ENCODE results near the gene MIPEP.
"Not testable (repeated sequence)": the region's sequence is repeated elsewhere in the genome, so short reads cannot be mapped to it uniquely, and the experiment has no call there.

Gene MIPEP

DNA sequence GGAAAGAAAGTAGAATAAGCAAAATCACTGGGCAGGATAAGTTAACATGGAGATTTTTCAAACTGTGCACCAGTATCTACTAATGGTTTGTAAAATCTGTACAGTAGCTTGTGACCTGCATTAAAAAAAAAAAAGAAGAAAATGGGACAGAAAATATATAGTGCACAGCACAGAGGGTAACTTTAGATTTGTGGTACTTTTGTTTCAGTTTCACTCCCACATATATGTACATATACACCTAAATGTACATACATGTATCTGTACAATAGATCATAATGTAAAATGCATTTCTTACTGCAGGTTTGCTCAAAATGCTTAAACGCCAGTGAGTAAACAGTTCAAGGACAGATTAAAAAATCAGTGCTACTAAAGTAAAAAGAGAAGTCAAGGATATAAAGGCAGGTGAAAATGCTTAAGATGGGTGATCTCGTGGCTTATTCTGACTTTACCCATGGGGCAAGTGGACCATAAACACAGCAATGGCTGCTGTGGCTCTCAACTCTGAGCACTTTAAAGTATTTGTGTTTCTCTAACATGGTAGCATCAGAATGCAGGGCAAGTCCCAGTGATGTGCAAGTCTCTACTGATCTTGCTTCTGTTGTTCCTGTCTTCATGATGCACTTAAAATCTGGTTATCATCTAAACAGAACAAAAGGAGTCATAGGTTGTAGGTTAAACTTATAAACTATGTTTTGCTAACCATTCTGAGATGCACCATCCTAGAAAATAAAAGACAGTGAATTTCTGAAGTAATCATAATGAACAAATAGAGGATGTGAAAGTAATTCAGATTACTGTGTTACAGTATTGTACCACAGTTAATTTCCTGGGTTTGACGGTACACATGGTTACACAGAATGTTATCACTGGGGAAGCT lies 112.3 kb downstream of the MIPEP start:
- no peak for DNase-seq (ENCODE audit: low read depth in 2 of 2)

DNA sequence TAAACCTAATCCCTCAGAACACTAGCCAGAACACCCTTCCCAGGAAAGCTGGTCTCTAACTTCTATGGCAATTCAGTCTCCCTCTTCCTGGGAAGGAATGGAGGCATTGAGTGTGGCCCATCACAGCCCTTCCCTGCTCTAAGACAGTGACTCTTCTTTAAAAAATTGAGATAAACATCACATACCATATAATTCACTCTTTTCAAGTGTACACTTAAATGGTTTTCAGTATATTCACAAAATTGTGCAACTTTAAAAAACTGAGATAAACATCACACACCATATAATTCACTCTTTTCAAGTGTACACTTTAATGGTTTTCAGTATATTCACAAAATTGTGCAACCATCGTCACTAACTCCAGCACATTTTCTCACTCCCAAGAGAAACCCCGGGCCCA lies 116.5 kb downstream of the MIPEP start:
- no peak for DNase-seq (ENCODE audit: low read depth in 2 of 2)

- no peak for DNase-seq (ENCODE audit: low read depth in 2 of 2)
Measured at GRCh38 chr13:23771956-23772355, 117.2 kb downstream of the MIPEP start.

DNA sequence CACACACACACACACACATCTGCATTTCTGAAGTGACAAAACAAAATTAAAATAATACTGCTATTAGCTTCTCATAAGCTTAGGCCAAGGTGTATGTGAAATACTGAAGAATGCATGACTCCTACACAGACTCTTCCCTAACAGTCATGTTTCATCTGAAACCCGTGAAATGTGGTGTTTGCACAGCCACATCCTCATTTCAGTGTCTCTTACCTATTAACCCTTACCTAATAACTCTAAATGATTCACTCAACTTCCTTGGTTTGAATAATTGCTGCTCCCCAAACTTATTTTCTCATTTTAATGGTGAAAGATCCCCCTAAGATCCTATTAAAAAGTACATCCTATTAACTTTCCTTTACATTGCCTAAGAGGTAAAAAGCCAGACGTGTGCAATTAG lies 117.6 kb downstream of the MIPEP start:
- no peak for DNase-seq (ENCODE audit: low read depth in 2 of 2)

DNA sequence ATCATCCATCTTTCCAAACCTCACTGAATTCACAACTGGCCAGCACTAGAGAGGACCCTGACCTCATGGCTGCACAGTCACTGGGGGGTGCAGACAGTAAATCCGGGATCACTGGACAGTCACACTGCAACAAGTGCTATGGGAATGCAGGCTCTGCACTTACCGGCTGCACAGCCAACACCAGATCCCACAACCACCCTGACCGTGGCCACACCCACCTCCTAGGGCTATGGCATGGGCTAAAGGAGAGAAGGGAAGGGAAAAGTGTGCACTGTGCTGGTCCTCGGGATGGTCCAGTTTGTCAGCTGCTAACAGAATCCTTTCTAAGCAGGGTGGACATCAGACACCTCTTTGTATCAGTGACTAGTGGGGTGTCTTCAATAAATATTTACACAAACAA lies 118.2 kb downstream of the MIPEP start:
- no peak for DNase-seq (ENCODE audit: low read depth in 2 of 2)

DNA sequence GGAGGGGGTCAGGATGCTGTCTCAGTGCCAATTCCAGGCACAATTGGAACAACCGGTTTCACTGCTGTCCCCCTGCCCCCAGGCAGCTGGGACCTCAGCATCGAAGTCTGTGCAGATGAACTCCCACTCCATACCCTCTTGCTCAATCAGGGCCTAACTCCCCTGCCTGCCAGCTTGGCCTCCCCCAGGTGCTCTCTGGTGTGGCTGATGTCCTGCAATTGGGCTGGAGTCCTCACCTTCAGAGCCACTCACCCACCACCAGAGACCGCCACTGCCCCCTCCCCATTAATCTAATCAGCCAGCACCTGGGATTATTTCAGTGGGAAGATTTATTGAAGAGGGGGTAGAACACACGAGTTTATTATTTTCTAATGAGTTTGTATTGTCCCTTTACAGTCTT lies 118.8 kb downstream of the MIPEP start:
- no peak for DNase-seq (ENCODE audit: low read depth in 2 of 2)

DNA sequence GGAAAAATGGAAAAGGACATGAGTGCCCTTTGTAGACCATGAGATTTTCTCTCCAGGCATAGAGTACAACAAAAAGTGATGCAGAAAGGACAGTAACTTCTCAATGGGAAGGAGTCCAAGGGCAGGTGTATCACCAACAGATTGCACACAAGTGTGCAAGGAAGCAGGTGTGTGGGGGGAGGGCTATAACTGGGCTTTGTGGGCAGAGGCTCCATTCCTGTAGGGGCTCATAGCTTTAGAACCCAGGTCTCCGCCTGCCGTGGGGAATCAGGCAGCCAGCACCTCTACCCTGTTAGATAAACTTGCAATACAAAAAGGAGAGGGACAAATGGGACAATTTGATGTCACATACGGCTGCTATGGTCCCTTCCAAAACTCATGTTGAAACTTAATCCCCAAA lies 119.8 kb downstream of the MIPEP start:
- DNase-seq (ENCODE audit: low read depth in 2 of 2), result no peak

- no peak for DNase-seq (ENCODE audit: low read depth in 2 of 2)
Measured at GRCh38 chr13:23767838-23768237, 121.4 kb downstream of the MIPEP start.

- DNase-seq (ENCODE audit: low read depth in 2 of 2), result no peak
Measured at GRCh38 chr13:23766939-23767338, 122.3 kb downstream of the MIPEP start.

- DNase-seq (ENCODE audit: low read depth in 2 of 2), result no peak
Measured at GRCh38 chr13:23766283-23766682, 122.9 kb downstream of the MIPEP start.

- DNase-seq (ENCODE audit: low read depth in 2 of 2), result no peak
Measured at GRCh38 chr13:23765531-23765930, 123.7 kb downstream of the MIPEP start.

GRCh38 chr13:23763318-23763717 lies 125.9 kb downstream of the MIPEP start:
- DNase-seq (ENCODE audit: low read depth in 2 of 2), result no peak

- not testable (repeated sequence) for DNase-seq (ENCODE audit: low read depth in 2 of 2)
Measured at GRCh38 chr13:23761760-23762159, 127.4 kb downstream of the MIPEP start.

DNA sequence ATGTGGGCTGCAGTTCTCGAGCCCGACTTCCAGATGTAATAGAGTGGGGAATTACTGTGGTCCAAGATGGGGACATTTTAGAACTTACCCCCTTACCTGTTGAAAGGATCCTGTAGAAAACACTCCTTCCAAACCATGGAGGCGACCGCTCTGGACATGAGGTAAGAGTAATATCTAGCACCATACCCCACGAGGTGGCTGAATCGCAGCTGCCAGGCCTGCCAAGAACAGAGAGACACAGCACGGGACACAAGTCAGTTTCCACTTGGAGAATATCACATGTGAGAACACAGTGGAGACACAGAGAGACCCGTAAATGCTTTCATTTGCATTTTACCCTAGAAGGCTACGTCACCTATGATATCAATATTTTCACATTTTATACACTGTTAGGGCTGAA lies 129.2 kb downstream of the MIPEP start:
- no peak for DNase-seq (ENCODE audit: low read depth in 2 of 2)

DNA sequence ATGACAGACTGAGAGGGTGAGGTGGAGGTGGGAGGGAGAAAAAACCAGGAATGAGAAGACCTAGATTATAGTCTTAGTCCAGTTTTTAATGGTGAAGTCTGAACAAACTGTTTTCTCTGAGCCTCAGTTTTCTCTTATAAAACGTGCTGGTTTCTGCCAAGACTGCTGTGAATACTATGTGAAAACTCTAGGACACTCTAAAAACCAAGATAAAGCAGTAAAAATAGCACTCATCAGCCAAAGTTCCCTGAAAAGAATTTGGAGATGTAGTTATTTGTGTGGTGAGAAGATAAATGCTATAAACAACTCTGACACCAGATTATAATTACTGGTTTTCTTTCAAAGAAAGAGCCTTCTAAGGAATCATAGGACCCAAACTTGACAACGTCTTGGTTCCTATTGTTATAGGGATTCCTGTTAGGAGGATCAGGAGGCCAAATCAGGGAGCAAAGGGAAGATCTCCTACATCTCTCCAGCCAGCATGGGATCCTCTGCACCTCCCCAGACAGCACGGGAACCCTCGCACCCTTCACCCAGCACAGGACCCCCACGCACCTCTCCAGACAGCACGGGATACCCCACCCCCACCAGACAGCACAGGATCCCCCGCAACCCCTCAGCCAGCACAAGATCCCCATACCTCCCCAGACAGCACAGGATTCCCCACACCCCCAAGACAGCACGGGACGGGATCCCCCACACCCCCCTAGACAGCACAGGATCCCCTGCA lies 130.2 kb downstream of the MIPEP start:
- DNase-seq (ENCODE audit: low read depth in 2 of 2), result no peak

DNA sequence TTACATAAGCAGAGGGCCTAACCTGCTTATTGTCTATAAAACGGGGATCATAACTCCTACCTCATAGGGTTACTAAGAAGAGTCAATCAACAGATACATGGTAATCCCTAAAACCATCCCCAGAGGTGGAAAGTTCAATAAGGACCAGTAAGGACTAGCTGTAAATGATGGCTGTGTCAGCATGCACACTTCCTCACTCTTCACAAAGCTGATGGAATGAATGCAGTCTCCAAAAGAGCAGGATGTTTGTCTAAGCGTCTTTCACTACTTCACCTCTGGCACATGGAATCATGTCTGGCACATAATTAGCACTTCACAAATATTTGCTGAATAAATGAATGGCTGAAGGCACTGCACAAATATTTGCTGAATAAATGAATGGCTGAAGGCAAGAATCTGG lies 134.2 kb downstream of the MIPEP start:
- DNase-seq (ENCODE audit: low read depth in 2 of 2), result no peak

DNA sequence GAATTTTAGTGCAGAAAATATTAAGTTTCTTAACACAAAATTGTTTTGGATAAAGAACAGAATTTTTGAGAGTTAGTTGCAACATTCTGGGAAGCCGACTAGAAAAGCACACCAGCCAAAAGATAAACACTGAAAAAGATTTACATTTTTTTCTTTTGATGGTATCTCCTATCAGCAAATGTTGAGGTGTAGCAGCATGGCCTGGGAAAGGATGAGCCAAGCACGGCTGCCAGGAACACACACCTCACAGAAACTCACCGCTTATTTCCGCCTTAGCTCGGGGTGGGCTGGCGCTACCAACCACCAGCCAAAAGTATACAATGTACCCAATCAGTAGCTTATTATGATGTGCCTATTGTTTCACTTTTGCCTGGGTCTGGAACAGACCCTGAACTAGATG lies 134.7 kb downstream of the MIPEP start:
- no peak for DNase-seq (ENCODE audit: low read depth in 2 of 2)

- DNase-seq (ENCODE audit: low read depth in 2 of 2), result no peak
Measured at GRCh38 chr13:23753458-23753857, 135.7 kb downstream of the MIPEP start.

GRCh38 chr13:23752111-23753001 lies 136.8 kb downstream of the MIPEP start:
- DNase-seq (ENCODE audit: low read depth in 2 of 2), result no peak

- DNase-seq (ENCODE audit: low read depth in 2 of 2), result no peak
Measured at GRCh38 chr13:23751195-23751594, 138.0 kb downstream of the MIPEP start.

DNA sequence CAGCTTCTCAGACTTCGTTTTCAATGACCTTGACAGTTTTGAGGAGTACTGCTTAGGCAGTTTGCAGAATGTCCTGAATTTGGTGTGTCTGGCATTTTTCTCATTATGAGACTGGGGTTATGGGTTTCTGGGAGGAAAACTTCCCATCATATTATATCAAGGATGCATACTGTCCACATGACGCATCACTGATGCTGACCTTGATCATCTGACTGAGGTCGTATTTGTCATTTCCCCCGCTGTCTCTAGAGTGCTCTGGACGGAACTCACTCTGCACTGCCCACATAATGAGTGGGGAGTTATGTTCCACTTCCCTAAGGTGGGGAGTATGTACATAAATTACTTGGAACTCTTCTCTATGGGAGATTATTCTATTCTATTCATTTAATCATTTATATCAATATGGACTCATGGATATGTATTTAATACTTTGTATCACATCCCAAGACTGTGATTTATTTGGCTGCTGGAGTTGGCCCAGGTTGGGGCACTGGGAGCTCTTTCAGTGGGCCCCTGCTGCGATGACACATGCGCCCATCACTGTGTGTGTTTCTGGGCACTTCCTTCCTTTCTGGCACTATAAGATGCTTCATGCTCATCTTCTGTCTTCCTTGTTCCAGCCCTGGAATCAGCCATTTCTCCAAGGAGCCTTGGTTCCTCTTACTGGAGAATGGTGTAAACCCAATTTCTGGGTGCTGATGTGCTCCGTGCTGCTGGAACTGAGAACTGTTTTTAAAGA lies 138.6 kb downstream of the MIPEP start:
- DNase-seq (ENCODE audit: low read depth in 2 of 2), result no peak

Data from stimulated activated CD8-positive, alpha-beta memory T cell treated with anti-CD3 and anti-CD28 coated beads, Interleukin-15, amount 100 ng/mL, for 48 hours (primary cell).